Heart left ventricle (tissue), 13 donors: ENCODE measurements around the gene RRBP1.

Experiments
- CTCF ChIP-seq, 12 donors: fragments of 200-600 bp; sonication (generic) in 4 of 12; IDR thresholded peaks; one replicate each; pipeline versions ENCODE4 v1.5.0 to v1.8.0; 2018 to 2022; ENCODE audit warnings: antibody characterized with exemption in 12 of 12, mild to moderate bottlenecking in 5 of 12
- POLR2A ChIP-seq, 2 donors: fragments of 450-650 bp; IDR thresholded peaks; one replicate each; pipeline ENCODE4 v1.6.1; 2017; ENCODE audit warnings: antibody characterized with exemption in 2 of 2, mild to moderate bottlenecking in 2 of 2, moderate library complexity in 2 of 2
- donor health status: ischemic (EF 13 %, LVEDD 7.1; RV severe dilation, severe dysfunction).
- donor health status: DM: no; HTN: yes; CAD: no.
- donor health status: DM: no; HTN: no; CAD: no.
- donor health status: ischemic (EF 25% LVEDD 6.9; RV normal size, moderate dysfunction).
- donor health status: ischemic (EF 25% LVEDD 5.7; RV mildly dilated, moderate dysfunction).
- donor health status: ischemic (EF 35%, LVEDD 5.7; RV mildly dilated, moderate dysfunction).
- donor health status: nonischemic (EF 11% LVEDD 7.7; RV severe dilation, severe dysfunction).
- donor health status: DM: yes; HTN: yes; CAD: no.
- donor health status: PGD.
- donor health status: ischemic (EF 29% LVEDD 5.4; RV normal size, mild dysfunction).
- donor health status: nonischemic (EF 23%, LVEDD 6.1; RV moderate dilation, normal function).

GRCh38 chr20:17666481-17666880 is 15.6 kb downstream of the RRBP1 start:
- no peak for TF ChIP-seq CTCF (IDR thresholded peaks at IDR 0.05)
- no peak for TF ChIP-seq POLR2A (IDR thresholded peaks at IDR 0.05)
